Stimulated activated effector memory CD8-positive, alpha-beta T cell treated with anti-CD3 and anti-CD28 coated beads, Interleukin-12 subunit alpha, Interleukin-12 subunit beta, amount 100 ng/mL, for 72 hours (primary cell): ENCODE results near the gene SOX5.

Experiments used
- ATAC-seq: fragments of 150-1000 bp; cut with Tn5 transposase; 2 replicates; pipeline ENCODE4 v1.10.0; 2021
- DNase-seq, 2 donors: peaks; one replicate each; pipeline ENCODE4 v3.0.0; 2021 to 2022; ENCODE audit warnings: low spot score in 2 of 2
- H3K27ac Mint-ChIP-seq: one replicate; pipeline ENCODE4 v1.8.0; 2022; ENCODE audit warnings: mild to moderate bottlenecking, mixed read lengths
- H3K36me3 Mint-ChIP-seq: one replicate; pipeline ENCODE4 v1.8.0; 2022; ENCODE audit warnings: mild to moderate bottlenecking, mixed read lengths
- H3K4me1 Mint-ChIP-seq: one replicate; pipeline ENCODE4 v1.8.0; 2022; ENCODE audit warnings: mixed read lengths
- H3K4me3 Mint-ChIP-seq: one replicate; pipeline ENCODE4 v1.8.0; 2022; ENCODE audit warnings: mild to moderate bottlenecking, mixed read lengths
- H3K9me3 Mint-ChIP-seq: one replicate; pipeline ENCODE4 v1.8.0; 2022; ENCODE audit warnings: mixed read lengths

SOX5 gene

DNA sequence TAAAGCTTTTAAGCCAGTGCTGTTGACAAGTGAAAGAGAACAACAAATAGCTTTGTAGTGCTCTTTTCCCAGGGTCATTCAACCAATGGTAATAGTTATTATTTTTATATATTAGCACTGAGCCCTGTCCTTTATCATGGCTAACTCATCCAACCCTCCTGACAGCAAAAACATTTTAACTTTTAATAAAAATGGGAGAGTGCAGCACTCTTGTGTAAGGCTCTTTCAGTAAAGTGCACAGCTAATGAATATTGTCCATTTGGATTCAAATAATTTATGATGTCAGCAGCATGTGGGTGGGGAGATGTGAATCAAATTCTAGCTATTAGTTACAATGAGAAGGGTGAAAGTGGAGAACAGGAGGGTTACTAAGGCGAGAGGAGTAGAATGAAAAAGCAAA is 185.7 kb downstream of the SOX5 start:
- Mint-ChIP-seq H3K9me3 (peaks cover 5% of the 10 kb centered on the region), H3K27ac (no peak overlapping the region), H3K36me3 (no peaks in the 10 kb centered on the region), H3K4me3 (no peak overlapping the region), H3K4me1 (no peaks in the 10 kb centered on the region)
- no peak for ATAC-seq
- no peak for DNase-seq

DNA sequence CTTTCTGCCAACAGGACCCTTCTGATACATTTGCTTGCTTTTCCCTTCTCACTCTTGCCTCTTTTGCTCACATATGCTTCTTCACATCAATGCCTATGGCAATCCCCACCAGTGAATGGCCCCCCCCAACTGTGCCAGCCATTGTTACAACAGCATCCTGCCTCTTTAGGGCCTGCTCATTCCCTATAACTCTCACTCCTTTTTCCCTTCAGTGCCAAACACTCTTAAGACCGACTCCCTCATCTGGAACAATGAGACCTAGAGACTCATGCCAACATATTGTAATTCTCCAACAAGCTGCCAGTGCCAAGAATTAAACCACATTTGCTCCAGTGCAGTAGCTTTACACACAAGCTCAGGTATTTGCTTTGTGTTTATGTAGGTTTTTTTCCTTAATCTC is 189.0 kb downstream of the SOX5 start:
- no peak overlapping the region for H3K4me3 Mint-ChIP-seq
- no peaks in the 10 kb centered on the region for H3K4me1 Mint-ChIP-seq
- peaks cover 5% of the 10 kb centered on the region for H3K9me3 Mint-ChIP-seq
- no peaks in the 10 kb centered on the region for H3K36me3 Mint-ChIP-seq
- no peak overlapping the region for H3K27ac Mint-ChIP-seq
- no peak for DNase-seq
- no peak for ATAC-seq

DNA sequence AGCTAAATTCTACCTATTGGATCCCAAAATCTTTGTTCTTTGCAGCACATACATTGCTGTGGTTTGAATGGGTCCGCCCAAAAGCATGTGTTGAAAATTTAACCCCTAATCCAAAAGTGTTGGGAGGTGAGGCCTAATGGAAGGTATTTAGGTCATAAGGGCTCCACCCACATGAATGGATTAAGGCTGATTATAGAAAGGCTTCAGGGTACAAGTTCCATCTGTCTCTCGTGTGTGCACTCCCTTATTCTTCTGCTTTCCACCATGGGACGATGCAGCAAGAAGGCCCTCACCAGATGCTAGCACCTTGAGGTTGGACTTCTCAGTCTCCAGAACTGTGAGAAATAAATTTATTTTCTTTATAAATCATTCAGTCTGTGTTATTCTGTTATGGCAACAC is 190.9 kb downstream of the SOX5 start:
- ATAC-seq, result no peak
- Mint-ChIP-seq H3K36me3 (no peaks in the 10 kb centered on the region), H3K4me3 (no peak overlapping the region), H3K9me3 (peaks cover 5% of the 10 kb centered on the region), H3K4me1 (no peaks in the 10 kb centered on the region), H3K27ac (no peak overlapping the region)
- no peak for DNase-seq

DNA sequence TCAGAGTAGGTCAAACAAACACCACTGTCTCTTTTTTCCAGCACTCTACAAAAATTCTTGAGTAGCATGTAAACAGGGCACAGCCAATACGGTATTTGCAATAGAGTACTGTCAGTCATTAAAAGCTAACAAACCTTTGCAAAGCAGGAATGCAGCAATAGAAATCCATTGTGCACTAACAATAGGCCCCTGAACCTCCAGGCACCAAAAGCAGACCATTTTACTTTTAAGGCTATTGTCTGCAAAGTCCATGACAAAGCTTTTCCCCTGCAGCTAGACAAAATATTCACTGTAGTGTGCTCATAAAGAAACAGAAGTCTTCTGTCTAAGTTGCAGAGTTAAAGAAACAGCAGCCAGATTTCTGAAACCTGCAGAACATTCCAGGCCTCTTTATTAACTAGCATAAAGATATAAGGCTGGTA is 191.9 kb downstream of the SOX5 start:
- no peak overlapping the region for H3K4me3 Mint-ChIP-seq
- no peak for ATAC-seq

DNA sequence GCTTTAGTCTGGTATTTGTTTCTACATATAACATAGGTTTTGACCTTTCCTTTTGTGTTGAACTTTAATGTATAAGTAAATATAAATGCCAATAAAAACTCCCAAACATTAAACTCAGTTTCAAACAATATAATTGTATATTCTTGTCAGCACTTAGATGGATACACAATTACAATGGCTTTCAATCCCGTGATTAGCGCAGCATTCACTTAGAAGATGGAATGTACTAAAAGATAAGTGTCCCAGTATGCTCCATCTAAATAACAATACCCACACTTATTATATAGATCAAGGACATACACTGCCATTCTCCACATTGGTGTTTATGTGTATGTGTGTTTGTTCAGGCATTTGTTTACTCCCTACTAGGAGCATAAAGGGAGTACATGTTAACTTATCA is 193.1 kb downstream of the SOX5 start:
- Mint-ChIP-seq H3K4me3 (no peak overlapping the region), H3K36me3 (no peaks in the 10 kb centered on the region), H3K27ac (no peak overlapping the region), H3K9me3 (peaks cover 5% of the 10 kb centered on the region), H3K4me1 (no peaks in the 10 kb centered on the region)
- ATAC-seq (no peak), DNase-seq (no peak)

More for the DNA sequence above, 191.9 kb downstream of the SOX5 start:
- H3K4me1 Mint-ChIP-seq, result no peaks in the 10 kb centered on the region
- DNase-seq, result no peak
- H3K9me3 Mint-ChIP-seq, result peaks cover 5% of the 10 kb centered on the region
- H3K27ac Mint-ChIP-seq, result no peak overlapping the region
- H3K36me3 Mint-ChIP-seq, result no peaks in the 10 kb centered on the region

DNA sequence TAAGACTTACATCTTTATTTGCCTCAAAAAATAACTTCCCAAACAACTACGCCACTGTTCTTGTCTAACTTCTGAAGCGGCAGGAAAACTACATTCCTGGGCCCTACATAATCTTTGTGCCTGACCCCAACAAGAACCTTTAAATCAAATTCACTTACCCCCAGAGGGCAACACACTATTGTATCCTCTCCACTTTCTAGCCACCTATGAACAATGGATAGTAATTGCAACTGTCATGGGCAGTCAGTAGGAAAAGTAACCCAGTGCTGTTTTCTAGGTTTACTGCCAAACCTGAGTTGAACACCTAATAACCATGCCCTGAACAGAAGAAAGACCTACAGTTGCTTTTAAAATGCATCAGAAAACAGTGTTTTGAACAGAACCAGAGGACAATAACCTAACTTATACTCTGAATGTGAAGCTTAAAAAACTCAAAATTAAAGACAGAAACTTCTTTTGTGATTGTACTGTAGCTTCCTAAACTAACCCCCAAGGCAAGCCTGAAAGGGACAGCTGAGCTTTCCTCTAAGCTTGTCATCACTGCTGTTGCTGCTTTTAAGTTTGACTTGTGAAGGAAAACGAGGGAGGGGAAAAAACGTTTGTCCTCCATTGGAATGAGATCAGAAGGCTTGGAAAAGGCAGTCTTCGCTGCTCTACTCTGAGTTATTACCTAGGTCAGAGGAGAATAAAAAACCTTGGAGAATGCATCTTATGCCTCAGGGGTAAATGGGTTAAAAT is 195.7 kb downstream of the SOX5 start:
- Mint-ChIP-seq H3K36me3 (no peaks in the 10 kb centered on the region), H3K4me3 (no peak overlapping the region), H3K27ac (no peak overlapping the region), H3K9me3 (no peaks in the 10 kb centered on the region), H3K4me1 (no peaks in the 10 kb centered on the region)
- DNase-seq (no peak), ATAC-seq (no peak)

DNA sequence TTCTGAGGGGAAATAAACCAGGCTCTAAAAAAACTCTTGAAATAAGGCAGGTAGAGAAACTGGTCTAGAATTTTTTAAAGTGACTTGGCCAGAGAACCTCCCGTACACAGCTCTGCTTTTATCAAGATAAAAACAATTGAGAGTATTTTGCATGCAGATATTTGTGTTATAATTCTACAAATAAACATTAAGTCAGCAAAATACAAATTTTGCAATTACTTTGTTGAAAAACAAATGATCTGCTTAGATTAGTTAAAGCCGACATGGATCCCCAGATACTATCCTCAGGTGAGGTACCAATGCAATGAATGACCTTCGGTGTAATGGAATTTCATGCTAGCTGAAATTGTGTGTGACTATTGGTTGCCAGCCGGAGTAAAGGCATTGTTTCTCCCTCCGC is 197.2 kb downstream of the SOX5 start:
- ATAC-seq, result no peak
- H3K36me3 Mint-ChIP-seq, result no peaks in the 10 kb centered on the region

DNA sequence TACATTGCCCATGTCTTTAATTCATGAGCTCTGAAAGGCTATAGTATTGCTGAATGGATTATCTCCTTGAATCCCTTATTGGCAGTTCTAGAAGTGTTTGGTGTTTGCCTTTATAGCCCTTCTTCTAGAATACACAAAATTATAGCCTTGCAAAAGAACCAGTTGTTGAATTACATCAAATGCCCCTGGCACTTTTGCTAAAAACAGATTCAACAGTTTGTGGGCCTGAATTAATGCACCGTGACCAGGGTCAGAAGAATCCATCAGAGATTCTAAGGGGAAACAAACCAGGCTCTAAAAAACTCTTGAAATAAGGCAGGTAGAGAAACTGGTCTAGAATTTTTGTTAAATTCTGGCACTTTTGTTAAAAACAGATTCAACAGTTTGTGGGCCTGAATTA is 197.8 kb downstream of the SOX5 start:
- Mint-ChIP-seq H3K9me3 (peaks cover 7% of the 10 kb centered on the region), H3K36me3 (no peaks in the 10 kb centered on the region), H3K27ac (no peak overlapping the region), H3K4me1 (no peaks in the 10 kb centered on the region), H3K4me3 (no peak overlapping the region)
- no peak for ATAC-seq
- no peak for DNase-seq

More for the DNA sequence above, 197.2 kb downstream of the SOX5 start:
- no peaks in the 10 kb centered on the region for H3K4me1 Mint-ChIP-seq
- H3K27ac Mint-ChIP-seq, result no peak overlapping the region
- peaks cover 3% of the 10 kb centered on the region for H3K9me3 Mint-ChIP-seq
- no peak for DNase-seq
- no peak overlapping the region for H3K4me3 Mint-ChIP-seq

DNA sequence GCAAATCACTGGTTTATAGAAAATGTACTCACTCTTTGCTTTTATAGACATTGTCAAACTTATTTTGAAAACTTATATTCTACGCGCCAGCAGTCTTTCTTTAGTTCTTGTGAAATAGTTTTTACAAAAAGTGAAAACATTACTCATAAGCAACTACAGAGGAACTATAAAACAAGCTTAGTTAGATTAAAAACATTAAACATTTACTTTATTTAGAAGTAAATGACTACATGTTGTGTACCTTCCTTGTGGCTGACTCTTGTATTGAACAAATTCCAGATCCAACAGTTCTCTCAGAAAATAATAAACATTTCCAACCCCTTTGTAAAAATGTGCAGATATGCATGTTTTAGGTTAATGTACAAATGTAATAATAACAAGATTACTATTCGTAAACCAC is 198.5 kb downstream of the SOX5 start:
- no peak for ATAC-seq
- Mint-ChIP-seq H3K9me3 (peaks cover 7% of the 10 kb centered on the region), H3K4me3 (no peak overlapping the region), H3K27ac (no peak overlapping the region), H3K4me1 (no peaks in the 10 kb centered on the region), H3K36me3 (no peaks in the 10 kb centered on the region)
- no peak for DNase-seq

DNA sequence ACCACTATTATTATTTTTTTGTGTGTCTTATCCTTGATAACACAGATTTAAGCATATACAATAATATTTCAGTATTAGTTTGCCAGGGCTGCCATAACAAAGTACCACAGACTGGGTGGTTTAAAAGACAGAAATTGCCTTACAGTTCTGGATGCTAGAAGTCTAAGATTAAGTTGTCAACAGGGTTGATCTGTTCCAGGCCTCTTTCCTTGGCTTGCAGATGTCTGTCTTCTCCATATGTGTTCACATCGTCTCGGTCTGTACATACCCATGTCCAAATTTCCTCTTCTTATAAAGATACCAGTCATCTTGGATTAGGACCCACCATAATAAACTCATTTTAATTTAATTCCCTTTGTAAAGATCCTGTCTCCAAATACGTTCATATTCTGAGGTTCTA is 204.8 kb downstream of the SOX5 start:
- no peak for ATAC-seq
- no peak for DNase-seq
- Mint-ChIP-seq H3K4me3 (no peak overlapping the region), H3K9me3 (peaks cover 21% of the 10 kb centered on the region), H3K27ac (no peak overlapping the region), H3K4me1 (no peaks in the 10 kb centered on the region), H3K36me3 (no peaks in the 10 kb centered on the region)

DNA sequence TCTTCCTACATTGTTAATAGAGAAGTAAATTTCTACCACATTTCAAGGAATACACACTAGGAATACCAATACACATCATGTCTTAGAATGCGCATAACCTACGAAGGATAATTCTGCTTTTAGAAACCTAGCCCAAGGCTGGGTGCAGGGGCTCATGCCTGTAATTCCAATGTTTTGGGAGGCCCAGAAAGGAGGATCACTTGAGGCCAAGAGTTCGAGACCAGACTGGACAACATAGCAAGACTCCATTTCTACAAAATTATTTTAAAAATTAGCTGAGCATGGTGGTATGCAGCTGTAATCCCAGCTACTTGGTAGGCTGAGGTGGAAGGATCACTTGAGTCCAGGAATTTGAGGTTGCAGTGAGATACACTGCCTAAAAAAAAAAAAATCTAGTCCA is 206.9 kb downstream of the SOX5 start:
- H3K9me3 Mint-ChIP-seq, result peaks cover 24% of the 10 kb centered on the region
- no peak overlapping the region for H3K27ac Mint-ChIP-seq
- H3K36me3 Mint-ChIP-seq, result no peaks in the 10 kb centered on the region
- no peaks in the 10 kb centered on the region for H3K4me1 Mint-ChIP-seq
- H3K4me3 Mint-ChIP-seq, result no peak overlapping the region
- DNase-seq (no peak), ATAC-seq (no peak)

DNA sequence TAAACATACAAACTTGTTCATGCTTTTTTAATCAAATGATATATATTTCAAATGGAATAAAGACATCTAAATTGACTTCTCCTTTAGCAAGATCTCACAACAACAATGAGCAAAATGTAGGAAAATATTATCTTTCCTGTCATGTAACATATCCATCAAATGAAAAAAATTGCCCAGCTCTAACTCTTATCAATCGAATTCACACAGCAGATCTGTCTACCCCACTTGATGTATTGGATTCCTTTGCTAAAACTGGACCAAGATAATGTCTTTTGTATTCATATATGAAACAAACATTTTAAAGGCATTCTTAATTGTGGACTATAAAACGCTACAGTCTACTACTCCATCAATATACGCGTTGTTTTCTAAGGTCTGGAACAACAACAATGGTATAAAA is 218.0 kb downstream of the SOX5 start:
- ATAC-seq (no peak), DNase-seq (no peak)
- no peak overlapping the region for H3K4me3 Mint-ChIP-seq
- peaks cover 8% of the 10 kb centered on the region for H3K9me3 Mint-ChIP-seq
- H3K4me1 Mint-ChIP-seq, result no peaks in the 10 kb centered on the region
- no peak overlapping the region for H3K27ac Mint-ChIP-seq
- no peaks in the 10 kb centered on the region for H3K36me3 Mint-ChIP-seq

DNA sequence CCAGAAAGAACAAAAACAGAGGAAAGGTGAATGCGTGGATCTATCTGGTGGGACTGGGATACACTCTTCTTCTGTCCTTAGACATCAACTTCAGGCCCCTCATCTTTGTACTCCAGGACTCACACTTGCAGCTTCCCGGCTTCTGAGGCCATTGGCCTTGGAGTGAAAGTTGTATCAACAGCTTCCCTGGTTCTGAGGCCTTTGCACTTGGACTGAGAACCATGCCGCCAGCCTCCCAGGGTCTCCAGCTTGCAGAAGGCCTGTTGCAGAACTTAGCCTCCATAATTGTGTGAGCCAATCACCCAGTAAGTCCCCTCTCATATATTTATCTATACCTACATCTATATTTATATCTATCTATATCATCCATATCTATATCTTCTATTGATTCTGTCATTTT is 218.4 kb downstream of the SOX5 start:
- DNase-seq (no peak), ATAC-seq (no peak)
- no peak overlapping the region for H3K27ac Mint-ChIP-seq
- H3K36me3 Mint-ChIP-seq, result no peaks in the 10 kb centered on the region
- H3K9me3 Mint-ChIP-seq, result peaks cover 8% of the 10 kb centered on the region
- H3K4me3 Mint-ChIP-seq, result no peak overlapping the region
- H3K4me1 Mint-ChIP-seq, result no peaks in the 10 kb centered on the region

DNA sequence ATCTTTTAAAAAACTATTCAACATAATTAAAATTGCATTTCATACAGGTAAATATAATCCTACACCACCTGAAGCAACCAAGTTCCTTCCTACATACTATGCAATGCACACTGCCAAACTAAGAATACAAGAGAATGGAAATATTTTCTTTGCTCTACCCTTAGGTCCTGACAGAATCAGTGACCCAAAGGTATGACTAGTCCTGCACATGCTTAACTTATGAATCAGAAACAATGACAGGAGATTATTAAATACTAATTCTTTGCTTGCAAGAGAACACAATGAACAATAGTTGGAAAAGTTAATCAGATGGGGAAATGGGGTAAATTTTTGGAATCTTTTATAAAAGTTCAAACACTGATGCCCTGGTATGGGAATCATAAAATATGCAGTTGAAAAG is 220.1 kb downstream of the SOX5 start:
- no peak overlapping the region for H3K4me3 Mint-ChIP-seq
- H3K9me3 Mint-ChIP-seq, result peaks cover 6% of the 10 kb centered on the region
- ATAC-seq, result no peak
- no peak for DNase-seq
- H3K4me1 Mint-ChIP-seq, result no peaks in the 10 kb centered on the region
- H3K36me3 Mint-ChIP-seq, result no peaks in the 10 kb centered on the region
- no peak overlapping the region for H3K27ac Mint-ChIP-seq

DNA sequence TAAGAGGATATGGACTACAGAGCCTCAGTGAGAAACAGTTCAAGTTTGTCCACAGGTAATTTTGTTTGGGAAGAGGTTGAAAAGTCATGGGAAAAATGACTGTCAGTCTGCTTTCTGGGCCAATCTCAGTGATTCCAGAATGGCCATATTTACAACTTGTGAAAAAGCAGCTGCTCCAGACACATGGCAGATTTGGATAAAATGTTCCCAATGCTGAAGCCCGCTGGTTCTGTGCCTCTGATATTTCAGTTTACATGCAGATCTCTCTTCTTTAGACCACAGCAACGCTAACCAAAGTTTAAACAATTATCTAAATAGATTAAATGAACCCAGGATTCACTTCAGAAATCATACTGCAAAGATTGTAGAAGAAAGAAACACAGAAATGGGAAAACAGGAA is 222.8 kb downstream of the SOX5 start:
- ATAC-seq, result no peak
- H3K36me3 Mint-ChIP-seq, result no peaks in the 10 kb centered on the region
- no peak for DNase-seq
- H3K4me3 Mint-ChIP-seq, result no peak overlapping the region
- H3K27ac Mint-ChIP-seq, result no peak overlapping the region
- peaks cover 10% of the 10 kb centered on the region for H3K9me3 Mint-ChIP-seq
- H3K4me1 Mint-ChIP-seq, result no peaks in the 10 kb centered on the region

DNA sequence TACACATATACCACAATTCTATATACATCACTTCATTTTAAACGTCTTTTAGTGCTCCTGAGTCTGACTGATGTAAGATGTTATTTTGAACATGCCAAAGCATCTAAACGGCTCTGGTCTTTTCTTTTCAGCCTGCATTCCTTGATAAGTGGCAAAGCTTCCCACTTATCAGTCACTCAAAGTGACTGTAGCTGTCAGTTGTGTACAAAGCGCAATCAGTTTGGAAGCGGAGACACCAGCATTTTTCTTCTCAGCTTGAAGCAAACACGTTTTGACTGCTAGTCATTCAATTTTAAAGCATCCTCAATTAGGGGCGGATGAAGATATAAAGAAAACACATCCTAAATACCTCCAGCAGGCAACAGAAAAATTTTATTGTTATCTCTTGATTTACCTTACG is 226.8 kb downstream of the SOX5 start:
- H3K4me3 Mint-ChIP-seq, result no peak overlapping the region
- H3K4me1 Mint-ChIP-seq, result no peaks in the 10 kb centered on the region
- no peak for ATAC-seq
- H3K27ac Mint-ChIP-seq, result no peak overlapping the region
- peaks cover 14% of the 10 kb centered on the region for H3K9me3 Mint-ChIP-seq
- H3K36me3 Mint-ChIP-seq, result no peaks in the 10 kb centered on the region
- DNase-seq, result no peak

DNA sequence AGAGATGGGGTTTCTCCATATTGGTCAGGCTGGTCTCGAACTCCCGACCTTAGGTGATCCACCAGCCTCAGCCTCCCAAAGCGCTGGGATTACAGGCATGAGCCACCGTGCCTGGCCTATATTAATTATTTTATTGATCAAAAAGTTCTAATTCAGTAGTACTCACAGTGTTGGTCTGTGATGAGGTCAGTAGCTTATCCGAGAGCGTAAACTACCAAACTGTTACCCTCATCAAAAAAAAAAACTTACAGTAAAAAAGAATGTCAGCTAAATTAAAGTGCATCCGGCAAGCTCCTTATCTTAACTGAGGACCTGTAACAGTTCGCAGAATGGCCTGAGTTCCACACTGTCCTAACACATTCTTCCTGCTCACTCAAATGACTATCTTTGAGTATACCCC is 228.2 kb downstream of the SOX5 start:
- Mint-ChIP-seq H3K9me3 (peaks cover 14% of the 10 kb centered on the region), H3K4me1 (no peaks in the 10 kb centered on the region)

More for the DNA sequence above, 228.2 kb downstream of the SOX5 start:
- DNase-seq (no peak), ATAC-seq (no peak)
- Mint-ChIP-seq H3K4me3 (no peak overlapping the region), H3K27ac (no peak overlapping the region), H3K36me3 (no peaks in the 10 kb centered on the region)
